Measurements from ENCODE around the gene PRDM16. TPM values are rescaled to one million over a fixed set of nuclear protein-coding genes. Genes with fewer than 3 reads are reported as not detected.
"Not testable (repeated sequence)": the region's sequence is repeated elsewhere in the genome, so short reads cannot be mapped to it uniquely, and the experiment has no call there.

The PRDM16 gene
- total RNA-seq, 2 experiments from 2014 or later, result 1.1 to 2.3 TPM

DNA sequence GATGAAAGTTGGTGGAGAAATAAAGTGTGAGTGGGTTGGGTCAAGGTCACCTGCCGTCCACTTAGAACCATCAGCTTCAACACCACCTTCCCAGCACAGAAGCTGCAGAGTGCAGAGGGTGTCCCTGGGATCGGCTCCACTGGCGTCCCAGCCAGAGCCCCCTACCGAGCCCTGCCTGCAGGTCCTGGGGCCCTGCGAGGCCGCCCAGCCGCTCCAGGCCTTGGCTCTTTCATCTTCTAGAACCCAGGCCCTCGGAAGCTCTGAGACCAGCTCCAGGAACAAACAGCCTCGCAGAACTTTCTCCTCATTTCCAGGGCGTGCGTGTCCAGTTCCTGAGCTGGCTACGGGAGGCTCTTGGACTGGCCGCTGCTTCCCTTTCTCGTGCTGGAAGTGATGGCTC lies 166.0 kb downstream of the PRDM16 start:
- DNase-seq, result no peak
- no peak overlapping the region for H3K27ac Mint-ChIP-seq
- POLR2A ChIA-PET, result no interaction called here
- H3K9me3 Mint-ChIP-seq, result no peaks in the 10 kb centered on the region
- CTCF ChIA-PET, result no interaction called here
- no peaks in the 10 kb centered on the region for H3K27me3 Mint-ChIP-seq
- H3K36me3 Mint-ChIP-seq (ENCODE audit: low read depth), result no peaks in the 10 kb centered on the region
- H3K4me3 Mint-ChIP-seq, result no peak overlapping the region
- H3K4me1 Mint-ChIP-seq, result no peaks in the 10 kb centered on the region

DNA sequence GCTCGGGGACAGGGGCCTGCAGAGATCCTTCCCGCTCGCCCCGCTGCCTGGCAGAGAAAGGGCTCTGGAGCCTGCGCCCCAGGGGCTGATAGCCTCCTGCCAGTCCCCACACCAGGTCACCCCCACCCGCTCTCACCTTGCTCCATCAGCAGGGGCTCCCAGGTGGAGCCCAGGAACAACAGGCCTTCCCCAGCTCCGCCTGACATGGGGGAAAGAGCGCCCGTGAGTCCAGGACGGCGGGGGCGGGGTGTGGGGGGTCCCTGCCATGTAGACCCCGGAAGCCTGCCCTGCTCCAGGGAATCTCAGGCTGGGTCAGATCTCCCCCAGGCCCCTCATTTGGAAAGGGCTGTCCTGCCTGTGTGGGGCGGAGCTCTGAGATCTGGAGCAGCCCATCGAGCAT lies 166.5 kb downstream of the PRDM16 start:
- ChIA-PET POLR2A (no interaction called here), CTCF (no interaction called here)
- Mint-ChIP-seq H3K36me3 (ENCODE audit: low read depth) (no peaks in the 10 kb centered on the region), H3K27ac (no peak overlapping the region), H3K4me3 (no peak overlapping the region), H3K4me1 (no peaks in the 10 kb centered on the region), H3K9me3 (no peaks in the 10 kb centered on the region), H3K27me3 (no peaks in the 10 kb centered on the region)
- no peak for DNase-seq

DNA sequence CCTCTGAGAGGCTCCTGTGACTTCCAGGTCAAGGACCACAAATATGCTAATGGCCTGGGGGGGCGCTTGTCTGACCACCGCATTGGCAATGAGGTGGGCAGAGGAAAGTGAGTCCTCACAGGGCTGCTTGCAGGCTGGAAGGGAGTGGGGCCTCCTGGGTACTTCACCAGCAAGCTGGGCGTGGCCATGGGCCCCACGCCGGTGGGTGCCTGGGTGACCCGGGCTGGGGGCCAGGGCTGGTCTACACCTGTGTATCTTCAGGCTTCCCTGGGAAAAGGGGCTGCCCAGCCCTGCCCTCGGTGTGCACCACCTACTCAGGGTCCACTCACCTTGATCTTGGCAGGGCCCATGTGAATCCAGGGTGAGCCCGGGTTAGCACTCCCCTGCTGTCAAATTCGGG lies 167.4 kb downstream of the PRDM16 start:
- CTCF ChIA-PET, result no interaction called here
- Mint-ChIP-seq H3K36me3 (ENCODE audit: low read depth) (no peaks in the 10 kb centered on the region), H3K4me1 (no peaks in the 10 kb centered on the region), H3K27ac (no peak overlapping the region), H3K27me3 (no peaks in the 10 kb centered on the region), H3K9me3 (no peaks in the 10 kb centered on the region), H3K4me3 (no peak overlapping the region)
- POLR2A ChIA-PET, result no interaction called here
- no peak for DNase-seq

DNA sequence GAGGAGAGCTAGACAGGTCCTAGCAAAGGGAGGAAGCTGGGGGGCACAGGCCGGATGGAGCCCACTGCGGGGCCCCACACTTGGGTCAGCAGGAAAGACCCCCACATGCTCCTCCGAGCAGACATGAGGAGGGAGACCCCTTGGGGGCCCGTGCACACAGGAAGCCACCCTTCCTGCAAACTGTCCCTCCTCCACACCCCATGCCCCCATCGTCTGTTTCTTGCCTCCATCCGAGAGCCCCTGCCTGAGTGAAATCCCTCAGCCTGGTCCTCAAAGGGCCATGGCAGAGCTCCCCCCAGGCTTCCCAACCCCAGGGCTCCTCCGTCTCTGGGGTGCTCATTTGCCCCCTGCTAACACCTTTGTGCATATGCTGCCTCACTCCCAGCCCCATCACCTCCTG lies 168.0 kb downstream of the PRDM16 start:
- H3K27ac Mint-ChIP-seq, result no peak overlapping the region
- H3K9me3 Mint-ChIP-seq, result no peaks in the 10 kb centered on the region
- CTCF ChIA-PET, result no interaction called here
- POLR2A ChIA-PET, result no interaction called here
- H3K4me3 Mint-ChIP-seq, result no peak overlapping the region
- no peaks in the 10 kb centered on the region for H3K4me1 Mint-ChIP-seq
- no peaks in the 10 kb centered on the region for H3K36me3 Mint-ChIP-seq (ENCODE audit: low read depth)
- DNase-seq, result no peak
- H3K27me3 Mint-ChIP-seq, result no peaks in the 10 kb centered on the region

DNA sequence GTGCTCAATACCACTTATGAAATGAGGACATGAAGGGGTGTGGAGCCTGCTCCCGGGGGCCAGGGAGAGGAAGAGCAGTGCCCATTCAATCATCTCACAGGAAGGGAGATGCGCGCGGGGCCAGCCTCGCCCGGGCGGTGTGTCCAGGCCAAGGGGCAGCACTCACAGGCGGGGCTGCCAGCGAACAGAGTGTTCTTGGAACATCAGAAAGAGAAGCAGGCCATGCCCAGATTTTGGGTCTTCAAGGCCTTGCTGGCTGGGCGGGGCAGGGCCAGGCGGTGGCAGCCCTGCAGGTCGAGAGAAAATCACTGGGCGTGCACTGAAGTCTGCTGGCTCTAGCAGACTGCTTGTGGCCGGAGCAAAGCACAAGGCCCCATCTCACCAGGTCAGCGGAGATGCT lies 168.6 kb downstream of the PRDM16 start:
- no peaks in the 10 kb centered on the region for H3K36me3 Mint-ChIP-seq (ENCODE audit: low read depth)
- no peak overlapping the region for H3K4me3 Mint-ChIP-seq
- H3K9me3 Mint-ChIP-seq, result no peaks in the 10 kb centered on the region
- ChIA-PET POLR2A (no interaction called here), CTCF (no interaction called here)
- DNase-seq, result no peak
- no peak overlapping the region for H3K27ac Mint-ChIP-seq
- H3K4me1 Mint-ChIP-seq, result no peaks in the 10 kb centered on the region
- H3K27me3 Mint-ChIP-seq, result no peaks in the 10 kb centered on the region

DNA sequence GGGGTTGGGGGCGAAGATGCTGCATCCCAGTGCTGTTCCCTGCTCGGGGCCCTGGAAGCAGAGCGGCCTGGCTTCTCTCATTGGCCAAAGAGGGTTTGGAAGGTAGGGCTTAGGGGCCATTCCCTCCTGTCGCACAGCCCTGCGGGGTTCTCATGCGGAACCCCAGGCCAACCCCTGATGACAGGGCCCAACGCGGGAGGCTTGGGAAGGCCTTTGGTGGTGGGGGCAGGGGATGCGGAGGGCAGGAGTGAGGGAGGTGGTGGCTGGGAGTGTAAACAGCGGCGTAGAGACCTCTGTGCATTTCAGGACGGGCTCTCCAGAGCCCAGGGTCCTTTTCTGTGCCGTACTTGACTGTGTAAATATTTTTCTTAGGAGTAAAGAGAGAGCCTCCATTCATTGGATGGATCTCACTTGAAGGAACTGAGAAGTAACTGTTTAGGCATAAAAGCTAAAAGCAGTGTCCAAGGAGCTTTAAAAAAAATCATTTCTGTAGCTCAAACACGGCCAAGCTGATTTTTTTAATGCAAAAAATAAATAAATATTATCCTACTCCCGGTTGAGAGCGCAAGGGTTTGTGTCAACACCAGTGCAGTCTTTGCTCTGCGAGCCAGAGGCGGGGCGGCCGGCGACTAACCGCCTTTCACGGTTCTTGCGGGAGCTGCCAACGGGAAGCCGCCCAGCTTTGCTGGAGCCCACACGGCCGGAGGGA lies 169.1 kb downstream of the PRDM16 start:
- Mint-ChIP-seq H3K27ac (no peak overlapping the region), H3K27me3 (no peaks in the 10 kb centered on the region), H3K4me1 (no peaks in the 10 kb centered on the region), H3K9me3 (no peaks in the 10 kb centered on the region), H3K36me3 (ENCODE audit: low read depth) (no peaks in the 10 kb centered on the region), H3K4me3 (no peak overlapping the region)
- CTCF ChIA-PET, result no interaction called here
- POLR2A ChIA-PET, result no interaction called here
- no peak for DNase-seq

DNA sequence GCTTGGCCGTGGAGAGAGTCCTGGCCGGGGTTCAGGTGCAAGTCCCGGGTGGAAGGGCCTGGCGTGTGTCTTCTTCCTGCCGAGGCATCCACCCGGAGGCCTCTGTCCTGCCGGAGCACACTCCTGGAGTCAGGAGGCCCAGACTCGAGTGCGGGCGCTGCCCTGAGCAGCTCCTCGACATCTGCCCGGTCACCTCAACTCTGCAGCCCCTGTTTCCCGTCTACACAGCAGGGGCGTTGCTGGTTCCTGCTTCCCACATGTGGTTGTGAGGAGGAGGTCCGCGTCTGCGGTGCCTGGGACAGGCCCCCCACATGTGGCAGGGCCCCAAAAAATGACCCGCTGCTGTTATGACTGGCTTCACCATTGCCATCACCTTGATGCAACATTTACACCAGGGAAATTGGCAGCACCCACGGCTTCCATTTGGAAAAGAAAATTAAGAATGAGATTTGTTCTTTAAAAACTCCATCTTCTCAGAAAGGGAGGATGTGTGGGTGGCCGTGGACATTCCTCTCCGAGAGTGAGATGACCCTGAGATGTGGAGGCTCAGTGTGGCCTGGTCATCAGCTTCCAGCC lies 169.8 kb downstream of the PRDM16 start:
- Mint-ChIP-seq H3K9me3 (no peaks in the 10 kb centered on the region), H3K27ac (no peak overlapping the region), H3K36me3 (ENCODE audit: low read depth) (no peaks in the 10 kb centered on the region), H3K4me1 (no peaks in the 10 kb centered on the region), H3K4me3 (no peak overlapping the region), H3K27me3 (no peaks in the 10 kb centered on the region)
- DNase-seq, result no peak
- POLR2A ChIA-PET, result no interaction called here
- CTCF ChIA-PET, result no interaction called here

DNA sequence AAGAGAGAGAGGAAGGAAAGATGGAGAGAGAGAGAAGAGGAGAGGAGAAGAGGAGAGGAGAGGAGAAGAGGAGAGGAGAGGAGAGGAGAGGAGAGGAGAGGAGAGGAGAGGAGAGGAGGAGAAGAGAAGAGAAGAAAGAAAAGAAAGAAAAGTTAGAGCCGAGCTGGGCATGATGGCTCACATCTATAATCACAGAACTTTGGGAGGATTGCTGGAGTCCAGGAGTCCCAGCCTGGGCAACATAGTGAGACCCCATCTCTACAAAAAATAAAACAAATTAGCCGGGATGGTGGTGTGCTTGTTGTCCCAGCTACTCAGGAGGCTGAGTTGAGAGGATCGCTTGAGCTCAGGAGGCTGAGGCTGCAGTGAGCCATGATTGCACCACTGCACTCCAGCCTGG lies 171.0 kb downstream of the PRDM16 start:
- H3K36me3 Mint-ChIP-seq (ENCODE audit: low read depth); H3K4me3 Mint-ChIP-seq; H3K4me1 Mint-ChIP-seq; H3K27me3 Mint-ChIP-seq; H3K9me3 Mint-ChIP-seq; DNase-seq; H3K27ac Mint-ChIP-seq: not testable (repeated sequence)
- ChIA-PET CTCF (interaction anchor here (1.7 kb wide), 1 partner anchor 12 kb away, joined by 3 read pairs; no protein-coding TSS in a partner anchor), POLR2A (interaction anchor here (0.7 kb wide), 1 partner anchor 122 kb away, joined by 6 read pairs; no protein-coding TSS in a partner anchor)

DNA sequence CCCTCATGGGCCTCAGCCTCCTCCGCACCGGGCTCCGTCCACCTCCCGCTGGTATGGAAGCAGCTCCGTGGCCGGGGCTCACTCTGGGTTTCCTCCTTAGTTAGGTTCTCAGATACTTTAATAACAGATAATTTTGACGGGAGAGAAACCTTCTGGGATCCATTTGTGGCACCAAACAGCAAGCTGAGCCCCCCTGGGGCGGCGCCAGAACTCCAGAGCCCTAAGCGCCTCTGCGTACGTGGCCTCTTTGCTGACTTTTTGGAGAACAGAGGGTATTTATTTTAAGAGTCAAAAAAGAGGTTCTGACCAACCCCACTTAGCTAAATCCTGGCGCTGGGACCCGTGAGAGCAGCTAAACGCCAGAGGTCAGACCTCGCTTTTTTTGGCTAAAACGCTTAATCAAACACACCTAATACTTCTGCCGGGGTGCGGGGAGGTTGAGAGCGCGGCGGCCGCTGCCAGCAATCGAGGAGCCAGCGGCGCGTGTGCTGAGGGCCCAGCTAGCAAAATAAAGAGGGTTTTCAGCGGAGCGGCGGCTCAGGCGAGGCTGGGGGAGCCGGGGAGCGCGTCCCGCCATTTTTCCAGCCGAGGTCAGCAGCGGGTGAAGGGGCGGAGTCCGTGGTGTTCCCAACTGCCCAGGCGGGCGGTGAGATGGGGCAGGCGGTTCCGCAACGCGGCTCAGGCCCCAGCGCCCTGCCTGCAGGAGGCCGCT lies 171.7 kb downstream of the PRDM16 start:
- no peaks in the 10 kb centered on the region for H3K9me3 Mint-ChIP-seq
- DNase-seq, result no peak
- no peaks in the 10 kb centered on the region for H3K36me3 Mint-ChIP-seq (ENCODE audit: low read depth)
- no peak overlapping the region for H3K27ac Mint-ChIP-seq
- CTCF ChIA-PET, result interaction anchor here (1.7 kb wide), 1 partner anchor 13 kb away, joined by 3 read pairs; no protein-coding TSS in a partner anchor
- H3K4me3 Mint-ChIP-seq, result no peak overlapping the region
- no peaks in the 10 kb centered on the region for H3K27me3 Mint-ChIP-seq
- POLR2A ChIA-PET, result no interaction called here
- H3K4me1 Mint-ChIP-seq, result no peaks in the 10 kb centered on the region

DNA sequence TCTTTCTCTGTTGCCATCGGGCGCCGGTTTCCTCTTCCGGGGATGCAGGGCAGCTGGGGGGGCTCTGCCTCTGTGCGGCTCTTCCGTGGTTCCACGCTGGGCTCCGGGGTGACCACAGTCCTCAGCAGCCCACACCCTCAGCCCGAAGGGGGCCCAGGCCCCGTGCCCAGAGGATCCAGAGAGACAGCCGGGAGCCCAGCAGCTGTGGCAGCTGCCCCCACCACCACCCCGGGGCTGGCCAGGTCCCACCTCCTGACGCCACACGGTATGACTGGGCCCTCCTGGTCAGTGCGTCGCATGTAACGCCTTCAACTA lies 172.2 kb downstream of the PRDM16 start:
- Mint-ChIP-seq H3K27me3 (no peaks in the 10 kb centered on the region), H3K36me3 (ENCODE audit: low read depth) (no peaks in the 10 kb centered on the region), H3K9me3 (no peaks in the 10 kb centered on the region), H3K4me3 (no peak overlapping the region), H3K27ac (no peak overlapping the region), H3K4me1 (no peaks in the 10 kb centered on the region)
- DNase-seq, result no peak
- ChIA-PET POLR2A (no interaction called here), CTCF (no interaction called here)

DNA sequence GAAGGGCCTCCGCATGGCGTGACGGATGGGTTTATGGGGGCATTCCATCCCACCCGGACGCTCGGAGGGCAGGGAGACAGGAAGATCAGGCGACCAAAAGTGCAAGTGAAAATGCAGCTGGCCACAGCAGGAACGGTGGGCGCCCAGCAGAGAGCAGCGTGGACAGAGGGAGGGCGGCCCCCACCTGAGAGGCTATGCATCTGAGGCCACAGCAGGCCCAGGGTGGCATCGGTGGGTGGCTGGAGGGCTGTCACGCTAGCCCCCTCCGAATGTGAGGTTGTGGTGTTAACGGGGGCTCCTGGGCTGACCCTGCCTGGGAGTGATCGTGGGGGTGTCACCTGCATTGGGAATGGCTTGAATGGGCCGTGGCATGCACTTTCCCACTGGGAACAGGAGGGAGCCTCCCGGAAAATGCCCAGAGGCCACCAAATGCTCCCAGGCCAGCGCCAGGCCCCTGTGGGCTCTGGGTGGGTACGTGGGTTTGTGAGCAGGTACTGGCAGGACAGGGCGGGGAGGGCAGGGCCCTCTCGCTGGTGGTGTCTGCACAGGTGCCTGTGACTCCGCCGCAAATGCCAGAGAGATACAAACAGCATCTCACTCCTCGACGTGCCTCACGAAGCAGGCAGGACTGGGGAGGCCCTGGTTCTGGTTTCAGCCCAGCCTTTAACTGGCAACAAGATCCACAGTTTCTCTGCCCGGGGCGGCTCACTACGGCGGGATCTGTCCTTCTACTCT lies 172.8 kb downstream of the PRDM16 start:
- H3K9me3 Mint-ChIP-seq, result no peaks in the 10 kb centered on the region
- POLR2A ChIA-PET, result no interaction called here
- H3K4me3 Mint-ChIP-seq, result no peak overlapping the region
- peaks cover under 1% of the 10 kb centered on the region for H3K27me3 Mint-ChIP-seq
- DNase-seq, result no peak
- H3K36me3 Mint-ChIP-seq (ENCODE audit: low read depth), result no peaks in the 10 kb centered on the region
- H3K27ac Mint-ChIP-seq, result no peak overlapping the region
- H3K4me1 Mint-ChIP-seq, result no peaks in the 10 kb centered on the region
- CTCF ChIA-PET, result no interaction called here

DNA sequence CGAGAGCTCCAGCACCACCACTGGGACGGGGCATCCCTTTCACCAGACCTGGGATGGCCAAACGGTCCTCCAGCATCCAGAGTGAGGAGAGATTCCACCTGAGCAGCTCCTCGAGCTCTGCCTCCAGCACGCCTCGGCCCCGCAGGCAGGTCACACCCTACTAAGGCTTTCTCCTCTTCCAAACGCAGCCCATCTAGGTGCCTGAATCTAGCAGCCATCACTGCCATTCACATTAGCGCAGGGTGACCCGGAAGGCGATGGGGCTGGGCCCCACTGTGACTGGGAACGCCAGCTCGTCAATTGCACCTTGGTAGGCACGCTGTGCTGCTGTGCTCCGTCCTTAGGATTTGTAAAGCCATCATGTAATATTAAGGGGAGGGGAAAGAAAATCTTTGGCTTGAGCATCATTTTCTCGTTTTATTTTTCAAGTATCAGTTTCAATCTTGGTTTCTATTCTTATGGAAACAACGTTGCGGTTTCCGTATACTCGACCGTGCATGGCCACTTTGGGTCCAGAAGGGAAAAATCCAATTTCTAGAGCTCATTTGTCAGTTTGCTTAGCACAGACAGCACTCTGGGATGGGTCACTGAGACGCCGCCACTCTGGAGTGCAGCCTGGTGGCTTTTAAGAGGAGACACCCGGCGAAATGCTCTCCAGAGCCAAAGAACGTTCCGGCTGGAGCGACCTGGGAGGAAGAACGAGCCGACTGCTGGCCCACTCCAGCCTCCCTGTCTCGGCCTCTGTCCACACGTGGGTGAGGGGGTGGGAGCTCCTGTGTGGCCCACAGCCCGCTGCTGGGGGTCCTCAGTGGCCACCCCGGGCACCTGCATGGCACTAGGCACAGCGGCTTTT lies 173.6 kb downstream of the PRDM16 start:
- ChIA-PET CTCF (no interaction called here), POLR2A (no interaction called here)
- no peak for DNase-seq
- H3K9me3 Mint-ChIP-seq, result no peaks in the 10 kb centered on the region
- H3K27ac Mint-ChIP-seq, result no peak overlapping the region
- no peaks in the 10 kb centered on the region for H3K36me3 Mint-ChIP-seq (ENCODE audit: low read depth)
- H3K4me3 Mint-ChIP-seq, result no peak overlapping the region
- peaks cover 4% of the 10 kb centered on the region for H3K27me3 Mint-ChIP-seq
- no peaks in the 10 kb centered on the region for H3K4me1 Mint-ChIP-seq

DNA sequence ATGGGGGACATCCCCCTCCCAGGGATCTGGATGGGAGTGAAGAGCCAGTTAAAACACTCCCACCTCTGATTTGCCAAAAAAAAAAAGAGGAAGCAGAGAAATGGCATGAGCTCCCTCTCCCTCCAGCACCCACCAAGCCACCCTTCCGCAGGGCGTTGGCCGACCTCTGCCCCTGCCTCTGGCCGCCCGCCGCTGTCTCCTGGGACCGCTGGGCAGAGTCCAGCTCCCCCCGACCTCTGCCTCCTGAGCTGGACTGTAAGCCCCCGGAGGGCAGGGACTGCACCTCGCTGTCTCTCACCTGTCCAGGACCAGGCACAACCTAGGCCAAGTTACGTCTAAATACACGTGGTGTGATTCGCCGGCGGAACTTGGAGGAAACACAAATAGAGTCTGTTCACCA lies 174.3 kb downstream of the PRDM16 start:
- H3K36me3 Mint-ChIP-seq (ENCODE audit: low read depth), result no peaks in the 10 kb centered on the region
- ChIA-PET POLR2A (no interaction called here), CTCF (no interaction called here)
- DNase-seq, result no peak
- H3K27me3 Mint-ChIP-seq, result peaks cover 8% of the 10 kb centered on the region
- no peaks in the 10 kb centered on the region for H3K9me3 Mint-ChIP-seq
- no peak overlapping the region for H3K27ac Mint-ChIP-seq
- no peaks in the 10 kb centered on the region for H3K4me1 Mint-ChIP-seq
- H3K4me3 Mint-ChIP-seq, result no peak overlapping the region

All from activated CD4-positive, alpha-beta T cell treated with anti-CD3 and anti-CD28 coated beads, Interleukin-2, amount 10 ng/mL, durations not matched to agents 7 days and 5 days (primary cell).